Nephron progenitor cell (in vitro differentiated cells): ENCODE measurements around the gene THEM5.
"Not testable (repeated sequence)": the region's sequence is repeated elsewhere in the genome, so short reads cannot be mapped to it uniquely, and the experiment has no call there.

Source experiments
- DNase-seq: peaks from one replicate; pipeline ENCODE4 v3.0.0; 2021
- H3K27ac Mint-ChIP-seq: 2 replicates; pipeline ENCODE4 v1.8.0; 2021; ENCODE audit warnings: mild to moderate bottlenecking, moderate library complexity, mixed read lengths
- H3K27me3 Mint-ChIP-seq: 2 replicates; pipeline ENCODE4 v1.8.0; 2021; ENCODE audit warnings: mild to moderate bottlenecking, low read depth, mixed read lengths; ENCODE audit not compliant: poor library complexity
- H3K36me3 Mint-ChIP-seq: 2 replicates; pipeline ENCODE4 v1.8.0; 2021; ENCODE audit warnings: low read depth, mixed read lengths
- H3K4me1 Mint-ChIP-seq: 2 replicates; pipeline ENCODE4 v1.8.0; 2021; ENCODE audit warnings: mixed read lengths
- H3K4me3 Mint-ChIP-seq: 2 replicates; pipeline ENCODE4 v1.8.0; 2021; ENCODE audit warnings: mild to moderate bottlenecking, moderate library complexity, mixed read lengths
- H3K9me3 Mint-ChIP-seq: 2 replicates; pipeline ENCODE4 v1.8.0; 2021; ENCODE audit warnings: mild to moderate bottlenecking, moderate library complexity, mixed read lengths
- TF ChIP-seq, protein P1 (sequence below): fragments of 200-600 bp; sonication (generic); IDR thresholded peaks from 2 replicates; pipeline ENCODE4 v1.5.0; 2021; ENCODE audit warnings: antibody characterized with exemption

Gene THEM5

DNA sequence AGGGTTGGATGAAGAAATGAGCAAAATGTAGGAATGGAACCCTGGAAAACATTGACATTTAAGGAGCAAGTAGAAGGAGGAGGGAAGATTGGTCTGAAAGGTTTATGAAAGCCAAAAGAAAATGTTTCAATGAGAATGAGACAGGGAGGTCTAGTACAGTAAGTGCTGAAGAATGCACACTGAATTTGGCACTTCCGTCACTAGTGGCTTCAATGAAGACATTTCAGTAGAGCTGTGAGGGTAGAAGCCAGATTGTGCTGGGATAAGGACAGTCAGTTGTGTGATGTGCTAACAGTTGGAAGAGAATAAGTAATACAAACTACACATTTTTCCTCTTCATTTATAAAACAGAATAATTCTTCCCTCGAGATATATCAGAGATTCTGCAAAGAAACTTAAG is 38.7 kb upstream of the THEM5 start:
- H3K4me3 Mint-ChIP-seq = no peak overlapping the region
- TF ChIP-seq, protein P1, sequence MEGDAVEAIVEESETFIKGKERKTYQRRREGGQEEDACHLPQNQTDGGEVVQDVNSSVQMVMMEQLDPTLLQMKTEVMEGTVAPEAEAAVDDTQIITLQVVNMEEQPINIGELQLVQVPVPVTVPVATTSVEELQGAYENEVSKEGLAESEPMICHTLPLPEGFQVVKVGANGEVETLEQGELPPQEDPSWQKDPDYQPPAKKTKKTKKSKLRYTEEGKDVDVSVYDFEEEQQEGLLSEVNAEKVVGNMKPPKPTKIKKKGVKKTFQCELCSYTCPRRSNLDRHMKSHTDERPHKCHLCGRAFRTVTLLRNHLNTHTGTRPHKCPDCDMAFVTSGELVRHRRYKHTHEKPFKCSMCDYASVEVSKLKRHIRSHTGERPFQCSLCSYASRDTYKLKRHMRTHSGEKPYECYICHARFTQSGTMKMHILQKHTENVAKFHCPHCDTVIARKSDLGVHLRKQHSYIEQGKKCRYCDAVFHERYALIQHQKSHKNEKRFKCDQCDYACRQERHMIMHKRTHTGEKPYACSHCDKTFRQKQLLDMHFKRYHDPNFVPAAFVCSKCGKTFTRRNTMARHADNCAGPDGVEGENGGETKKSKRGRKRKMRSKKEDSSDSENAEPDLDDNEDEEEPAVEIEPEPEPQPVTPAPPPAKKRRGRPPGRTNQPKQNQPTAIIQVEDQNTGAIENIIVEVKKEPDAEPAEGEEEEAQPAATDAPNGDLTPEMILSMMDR = no peak
- no peak overlapping the region for H3K27ac Mint-ChIP-seq
- H3K27me3 Mint-ChIP-seq = no peaks in the 10 kb centered on the region
- peaks cover 77% of the 10 kb centered on the region for H3K36me3 Mint-ChIP-seq
- H3K9me3 Mint-ChIP-seq = peaks cover 8% of the 10 kb centered on the region
- DNase-seq = no peak
- H3K4me1 Mint-ChIP-seq = no peaks in the 10 kb centered on the region

GRCh38 chr1:151891512-151891911 is 38.0 kb upstream of the THEM5 start:
- H3K9me3 Mint-ChIP-seq = peaks cover 13% of the 10 kb centered on the region
- no peaks in the 10 kb centered on the region for H3K27me3 Mint-ChIP-seq
- H3K27ac Mint-ChIP-seq = peak overlapping the region; percentile 8
- DNase-seq = no peak
- no peak overlapping the region for H3K4me3 Mint-ChIP-seq
- H3K4me1 Mint-ChIP-seq = no peaks in the 10 kb centered on the region
- peaks cover 80% of the 10 kb centered on the region for H3K36me3 Mint-ChIP-seq
- TF ChIP-seq, protein P1 = no peak

DNA sequence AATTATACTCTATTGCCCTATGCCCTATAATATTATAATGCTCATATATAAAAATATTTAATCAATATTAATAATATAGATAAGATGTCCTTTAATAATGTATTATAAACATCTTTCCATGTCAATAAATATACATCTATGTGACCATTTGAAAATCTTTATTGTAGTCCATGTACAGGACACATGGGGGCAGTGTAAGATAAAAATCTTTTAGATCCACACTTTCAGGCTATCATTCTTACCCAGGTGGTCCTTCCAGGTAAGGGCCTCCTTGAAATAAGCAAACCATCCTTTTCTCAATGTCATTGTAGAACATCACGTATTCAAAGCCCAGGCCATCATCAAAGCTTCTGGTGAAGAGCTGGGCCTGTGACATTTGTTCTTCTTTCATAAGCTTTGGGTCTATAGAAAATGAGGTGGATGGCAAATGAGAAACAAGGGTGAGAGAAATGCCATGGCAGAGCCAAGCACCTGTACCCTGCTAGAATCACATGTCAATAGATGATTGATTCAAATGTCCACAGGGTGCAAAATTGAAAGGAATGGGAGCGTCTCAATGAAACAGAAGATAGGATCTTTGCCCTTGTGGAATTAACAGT is 35.6 kb upstream of the THEM5 start:
- TF ChIP-seq, protein P1 = peak; percentile 41
- Mint-ChIP-seq H3K9me3 (peaks cover 14% of the 10 kb centered on the region), H3K27me3 (no peaks in the 10 kb centered on the region), H3K27ac (no peak overlapping the region), H3K36me3 (peaks cover 75% of the 10 kb centered on the region), H3K4me3 (no peak overlapping the region), H3K4me1 (no peaks in the 10 kb centered on the region)
- no peak for DNase-seq

GRCh38 chr1:151887028-151887427 is 33.5 kb upstream of the THEM5 start:
- H3K36me3 Mint-ChIP-seq = peaks cover 61% of the 10 kb centered on the region
- no peaks in the 10 kb centered on the region for H3K4me1 Mint-ChIP-seq
- TF ChIP-seq, protein P1 = no peak
- DNase-seq = no peak
- no peak overlapping the region for H3K27ac Mint-ChIP-seq
- H3K4me3 Mint-ChIP-seq = no peak overlapping the region
- peaks cover 14% of the 10 kb centered on the region for H3K9me3 Mint-ChIP-seq
- H3K27me3 Mint-ChIP-seq = no peaks in the 10 kb centered on the region

DNA sequence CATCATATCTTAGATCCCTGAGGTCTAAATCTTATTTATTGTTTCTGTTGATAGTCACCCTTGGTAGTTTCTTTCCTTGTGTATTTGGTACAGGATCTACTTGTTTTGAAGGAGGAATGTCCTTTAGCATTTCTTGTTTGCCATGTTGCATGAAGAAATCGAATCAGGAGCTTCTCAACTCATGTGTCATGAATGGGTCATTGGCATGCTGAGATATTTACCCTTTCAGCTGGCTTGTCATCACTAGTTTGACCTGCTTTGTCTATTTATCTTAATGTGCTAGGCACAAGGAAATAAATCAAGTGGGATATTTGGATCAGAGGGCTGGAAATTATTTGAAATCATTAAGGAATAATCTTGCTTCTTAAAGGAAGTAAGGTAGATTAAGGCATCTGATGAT is 32.0 kb upstream of the THEM5 start:
- no peak for DNase-seq
- Mint-ChIP-seq H3K27me3 (no peaks in the 10 kb centered on the region), H3K4me3 (no peak overlapping the region), H3K9me3 (peaks cover 14% of the 10 kb centered on the region), H3K27ac (no peak overlapping the region), H3K4me1 (no peaks in the 10 kb centered on the region), H3K36me3 (peaks cover 53% of the 10 kb centered on the region)
- TF ChIP-seq, protein P1 = no peak

GRCh38 chr1:151884879-151885278 is 31.4 kb upstream of the THEM5 start:
- Mint-ChIP-seq H3K9me3 (peaks cover 14% of the 10 kb centered on the region), H3K36me3 (peaks cover 55% of the 10 kb centered on the region)
- H3K4me3 Mint-ChIP-seq, H3K27me3 Mint-ChIP-seq, H3K27ac Mint-ChIP-seq, DNase-seq, H3K4me1 Mint-ChIP-seq: not testable (repeated sequence)

DNA sequence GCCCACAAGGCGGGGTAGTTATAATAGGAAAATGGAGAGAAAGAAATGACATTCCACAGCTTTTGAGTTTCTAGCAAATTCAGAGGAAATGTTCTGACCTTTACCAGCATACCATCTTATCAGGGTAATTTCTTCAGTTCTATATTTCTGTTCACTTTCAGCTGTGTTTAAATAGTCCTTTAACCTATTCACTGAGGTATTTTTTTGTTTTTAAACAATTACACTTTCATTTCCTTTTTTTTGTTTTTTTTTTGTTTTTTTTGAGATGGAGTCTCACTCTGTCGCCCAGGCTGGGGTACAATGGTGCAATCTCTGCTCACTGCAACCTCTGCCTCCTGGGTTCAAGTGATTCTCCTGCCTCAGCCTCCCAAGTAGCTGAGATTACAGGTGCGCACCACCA is 30.9 kb upstream of the THEM5 start:
- DNase-seq, H3K27ac Mint-ChIP-seq, H3K4me3 Mint-ChIP-seq, H3K4me1 Mint-ChIP-seq, H3K27me3 Mint-ChIP-seq: not testable (repeated sequence)
- Mint-ChIP-seq H3K36me3 (peaks cover 53% of the 10 kb centered on the region), H3K9me3 (peaks cover 14% of the 10 kb centered on the region)

- H3K4me3 Mint-ChIP-seq, H3K27ac Mint-ChIP-seq, H3K4me1 Mint-ChIP-seq, DNase-seq, H3K27me3 Mint-ChIP-seq: not testable (repeated sequence)
- Mint-ChIP-seq H3K9me3 (peaks cover 14% of the 10 kb centered on the region), H3K36me3 (peaks cover 49% of the 10 kb centered on the region)
Observed at GRCh38 chr1:151883898-151884297, 30.4 kb upstream of the THEM5 start.

DNA sequence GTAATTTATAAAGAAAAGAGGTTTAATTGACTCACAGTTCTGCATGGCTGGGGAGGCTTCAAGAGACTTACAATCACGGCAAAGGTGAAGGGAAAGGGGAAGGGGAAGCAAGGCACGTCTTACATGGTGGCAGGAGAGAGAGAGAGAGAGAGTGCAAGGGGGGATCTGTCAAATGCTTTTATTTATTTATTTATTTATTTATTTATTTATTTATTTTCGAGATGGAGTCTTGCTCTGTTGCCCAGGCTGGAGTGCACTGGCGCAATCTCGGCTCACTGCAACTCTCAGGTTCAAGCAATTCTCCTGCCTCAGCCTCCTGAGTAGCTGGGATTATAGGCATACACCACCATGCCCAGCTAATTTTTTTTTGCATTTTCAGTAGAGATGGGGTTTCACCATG is 29.4 kb upstream of the THEM5 start:
- H3K4me3 Mint-ChIP-seq, H3K4me1 Mint-ChIP-seq, DNase-seq, H3K27ac Mint-ChIP-seq, H3K27me3 Mint-ChIP-seq: not testable (repeated sequence)
- peaks cover 11% of the 10 kb centered on the region for H3K9me3 Mint-ChIP-seq
- H3K36me3 Mint-ChIP-seq = peaks cover 51% of the 10 kb centered on the region
